Astrocyte of the spinal cord (primary cell): ENCODE measurements around the gene DOCK2.

Experiments
- DNase-seq: peaks from one replicate; pipeline ENCODE4 v3.0.0; 2011; ENCODE audit warnings: low read depth, low spot score
- H3K4me3 ChIP-seq: 2 replicates; pipeline ENCODE4 v1.5.1; 2011; ENCODE audit warnings: low read depth, mild to moderate bottlenecking, low read length, moderate library complexity
- CTCF ChIP-seq: IDR thresholded peaks from 2 replicates; pipeline ENCODE4 v1.5.1; 2012; ENCODE audit warnings: low read depth, mild to moderate bottlenecking, low read length, inconsistent platforms
- in situ Hi-C: cut with HindIII; loops from 2 replicates; pipeline ENCODE4 v1.10.0; 2017; ENCODE audit warnings: low sequenced_read_pairs

DOCK2 gene

GRCh38 chr5:169810524-169810923 lies 173.4 kb downstream of the DOCK2 start:
- no peak overlapping the region for H3K4me3 ChIP-seq
- no peak for DNase-seq
- in situ Hi-C loops = no loop called here
- TF ChIP-seq CTCF = no peak

- no peak for DNase-seq
- in situ Hi-C loops = no loop called here
- no peak overlapping the region for H3K4me3 ChIP-seq
- no peak for TF ChIP-seq CTCF
Measured at GRCh38 chr5:169811023-169811422, 173.9 kb downstream of the DOCK2 start.

GRCh38 chr5:169811680-169812079 lies 174.6 kb downstream of the DOCK2 start:
- no peak for TF ChIP-seq CTCF
- no peak overlapping the region for H3K4me3 ChIP-seq
- in situ Hi-C loops = no loop called here
- no peak for DNase-seq

- in situ Hi-C loops = no loop called here
- H3K4me3 ChIP-seq = no peak overlapping the region
- no peak for TF ChIP-seq CTCF
- DNase-seq = no peak
Measured at GRCh38 chr5:169812786-169813185, 175.7 kb downstream of the DOCK2 start.

- H3K4me3 ChIP-seq = no peak overlapping the region
- TF ChIP-seq CTCF = no peak
- DNase-seq = no peak
- in situ Hi-C loops = no loop called here
Measured at GRCh38 chr5:169814045-169814444, 177.0 kb downstream of the DOCK2 start.

- TF ChIP-seq CTCF = no peak
- no peak overlapping the region for H3K4me3 ChIP-seq
- in situ Hi-C loops = no loop called here
- DNase-seq = no peak
Measured at GRCh38 chr5:169814522-169814921, 177.4 kb downstream of the DOCK2 start.

- DNase-seq = no peak
- H3K4me3 ChIP-seq = no peak overlapping the region
- in situ Hi-C loops = no loop called here
- no peak for TF ChIP-seq CTCF
Measured at GRCh38 chr5:169817031-169817430, 180.0 kb downstream of the DOCK2 start.
